Measurements from ENCODE around the gene PDYN.

The PDYN gene

DNA sequence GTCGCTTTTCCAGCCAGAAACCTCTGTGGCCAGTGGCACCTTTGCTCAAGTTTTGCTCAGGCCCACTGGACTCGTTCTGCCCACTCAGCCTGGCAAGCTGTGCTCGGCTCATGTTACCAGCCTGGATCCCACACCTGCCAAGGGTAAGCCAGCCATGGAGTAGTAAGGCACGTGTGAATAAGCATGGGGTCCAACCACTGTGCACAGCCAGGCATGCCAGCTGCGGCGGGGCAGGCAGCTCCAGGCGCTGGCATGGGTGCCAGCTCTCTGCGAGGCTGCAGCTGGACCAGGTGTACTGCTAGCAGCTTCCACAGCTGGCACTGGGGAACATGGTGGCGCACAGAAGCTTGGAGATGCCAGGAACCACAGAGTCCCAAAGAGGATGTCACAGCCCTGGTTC lies 32.1 kb upstream of the PDYN start:
- DNase-seq (ENCODE audit: low spot score), result no peak
- Histone ChIP-seq H3K4me3 (no peak overlapping the region), H3K27ac (no peak overlapping the region)
- TF ChIP-seq, protein P1, sequence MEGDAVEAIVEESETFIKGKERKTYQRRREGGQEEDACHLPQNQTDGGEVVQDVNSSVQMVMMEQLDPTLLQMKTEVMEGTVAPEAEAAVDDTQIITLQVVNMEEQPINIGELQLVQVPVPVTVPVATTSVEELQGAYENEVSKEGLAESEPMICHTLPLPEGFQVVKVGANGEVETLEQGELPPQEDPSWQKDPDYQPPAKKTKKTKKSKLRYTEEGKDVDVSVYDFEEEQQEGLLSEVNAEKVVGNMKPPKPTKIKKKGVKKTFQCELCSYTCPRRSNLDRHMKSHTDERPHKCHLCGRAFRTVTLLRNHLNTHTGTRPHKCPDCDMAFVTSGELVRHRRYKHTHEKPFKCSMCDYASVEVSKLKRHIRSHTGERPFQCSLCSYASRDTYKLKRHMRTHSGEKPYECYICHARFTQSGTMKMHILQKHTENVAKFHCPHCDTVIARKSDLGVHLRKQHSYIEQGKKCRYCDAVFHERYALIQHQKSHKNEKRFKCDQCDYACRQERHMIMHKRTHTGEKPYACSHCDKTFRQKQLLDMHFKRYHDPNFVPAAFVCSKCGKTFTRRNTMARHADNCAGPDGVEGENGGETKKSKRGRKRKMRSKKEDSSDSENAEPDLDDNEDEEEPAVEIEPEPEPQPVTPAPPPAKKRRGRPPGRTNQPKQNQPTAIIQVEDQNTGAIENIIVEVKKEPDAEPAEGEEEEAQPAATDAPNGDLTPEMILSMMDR (IDR thresholded peaks at IDR 0.05), result no peak

DNA sequence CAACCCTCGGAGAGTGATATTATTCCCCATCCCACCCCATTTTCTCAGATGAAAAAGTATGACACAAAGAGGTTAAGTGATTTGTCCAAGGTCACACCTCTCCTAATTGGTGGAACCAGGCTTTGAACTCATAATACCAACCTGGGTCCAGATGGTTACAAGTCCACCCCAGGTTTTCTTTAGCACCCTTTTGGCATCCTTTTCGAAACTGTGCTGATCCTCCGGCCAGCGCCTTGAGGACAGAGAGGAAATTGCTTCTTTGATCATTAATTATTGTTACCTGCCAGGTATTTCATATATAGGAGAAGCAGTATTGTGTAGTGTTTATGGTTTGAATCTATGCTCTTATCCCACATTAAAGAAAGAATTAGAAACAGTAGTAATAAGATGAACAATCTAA lies 29.3 kb upstream of the PDYN start:
- H3K27ac ChIP-seq, result no peak overlapping the region
- TF ChIP-seq, protein P1 (IDR thresholded peaks at IDR 0.05), result no peak
- DNase-seq (ENCODE audit: low spot score), result no peak
- no peak overlapping the region for H3K4me3 ChIP-seq

DNA sequence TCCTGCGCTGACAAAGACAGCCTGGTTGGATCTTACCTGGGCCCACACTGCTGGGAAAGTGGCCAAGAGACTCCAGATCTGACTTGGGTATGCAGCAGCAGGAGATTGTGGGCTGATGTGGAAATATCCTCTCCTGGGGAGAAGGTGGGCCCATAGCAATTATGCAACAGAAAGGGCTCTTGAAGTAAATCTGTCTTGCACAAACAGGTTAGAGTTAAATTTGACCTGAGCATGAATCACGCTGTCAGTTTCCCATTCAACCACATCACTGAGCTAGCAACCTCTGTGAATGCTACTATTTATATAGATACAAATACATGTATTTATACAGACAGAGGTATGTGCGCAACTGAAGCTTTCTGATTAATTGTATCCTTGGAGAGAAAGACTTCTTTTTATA lies 28.3 kb upstream of the PDYN start:
- TF ChIP-seq, protein P1 (IDR thresholded peaks at IDR 0.05), result no peak
- DNase-seq (ENCODE audit: low spot score), result no peak
- Histone ChIP-seq H3K4me3 (no peak overlapping the region), H3K27ac (no peak overlapping the region)

DNA sequence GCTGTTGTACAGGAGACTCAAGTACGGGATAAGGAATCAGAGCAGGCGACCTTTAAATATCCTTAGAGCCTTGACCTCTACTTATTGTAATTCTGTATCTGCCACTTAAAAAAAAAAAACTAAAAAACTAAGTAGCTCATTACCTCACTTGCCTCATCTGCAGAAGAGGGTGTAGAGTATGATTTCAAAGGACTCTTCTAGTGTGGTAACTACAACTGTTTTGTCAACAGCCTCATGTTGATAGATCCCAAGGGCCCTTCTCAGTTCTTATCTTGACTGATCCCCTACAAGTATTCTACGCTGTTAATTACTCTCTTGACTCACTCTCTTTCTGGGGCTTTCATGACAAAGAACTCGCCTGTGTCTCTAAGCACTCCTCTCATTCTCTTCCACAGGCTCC lies 16.7 kb upstream of the PDYN start:
- TF ChIP-seq, protein P1 (IDR thresholded peaks at IDR 0.05), result no peak
- no peak overlapping the region for H3K4me3 ChIP-seq
- no peak for DNase-seq (ENCODE audit: low spot score)
- H3K27ac ChIP-seq, result no peak overlapping the region

DNA sequence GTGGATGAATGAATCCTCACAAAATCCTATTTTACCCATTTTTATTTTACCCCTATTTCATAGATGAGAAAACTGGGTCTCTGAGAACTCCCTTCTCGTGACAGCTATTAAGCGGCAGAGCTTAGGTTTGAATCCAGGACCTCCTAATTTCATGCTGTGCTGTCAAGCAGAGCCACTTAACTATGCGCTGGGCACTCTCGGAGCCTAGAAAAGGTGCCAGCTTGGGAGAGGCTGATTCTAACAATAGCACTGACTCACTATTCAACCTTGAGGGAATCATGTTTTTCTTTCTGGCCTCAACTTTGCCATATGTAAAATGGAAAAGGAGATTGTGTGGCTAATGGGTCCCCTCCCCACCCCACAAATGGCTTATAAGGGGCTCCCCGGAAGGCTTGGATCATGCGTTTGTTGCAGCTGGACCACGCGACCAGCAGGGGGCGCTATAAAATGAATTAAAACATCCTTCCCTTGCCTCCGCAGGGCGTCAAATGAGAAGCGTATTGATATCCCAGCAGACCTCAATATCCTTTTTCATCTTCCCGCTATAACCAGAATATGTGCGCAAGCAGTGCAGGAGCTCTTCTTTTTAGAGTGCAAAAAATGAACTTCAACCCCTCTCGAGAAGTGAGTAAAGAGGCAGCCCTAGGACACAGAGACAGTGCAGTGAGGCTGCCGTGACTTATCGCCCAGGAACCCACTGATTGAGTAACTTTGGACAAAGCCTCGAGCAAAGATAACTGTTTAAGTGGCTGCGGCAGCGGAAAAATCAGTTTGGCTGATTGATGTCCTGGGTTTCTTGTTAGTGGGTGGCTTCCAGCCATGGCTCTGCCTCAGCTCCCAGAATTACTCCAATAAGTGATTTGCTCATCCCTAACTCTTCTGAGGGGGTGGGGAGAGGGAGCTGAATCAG lies 12.8 kb upstream of the PDYN start:
- H3K27ac ChIP-seq, result no peak overlapping the region
- no peak overlapping the region for H3K4me3 ChIP-seq
- TF ChIP-seq, protein P1 (IDR thresholded peaks at IDR 0.05), result no peak
- DNase-seq (ENCODE audit: low spot score), result peak; percentile 26

DNA sequence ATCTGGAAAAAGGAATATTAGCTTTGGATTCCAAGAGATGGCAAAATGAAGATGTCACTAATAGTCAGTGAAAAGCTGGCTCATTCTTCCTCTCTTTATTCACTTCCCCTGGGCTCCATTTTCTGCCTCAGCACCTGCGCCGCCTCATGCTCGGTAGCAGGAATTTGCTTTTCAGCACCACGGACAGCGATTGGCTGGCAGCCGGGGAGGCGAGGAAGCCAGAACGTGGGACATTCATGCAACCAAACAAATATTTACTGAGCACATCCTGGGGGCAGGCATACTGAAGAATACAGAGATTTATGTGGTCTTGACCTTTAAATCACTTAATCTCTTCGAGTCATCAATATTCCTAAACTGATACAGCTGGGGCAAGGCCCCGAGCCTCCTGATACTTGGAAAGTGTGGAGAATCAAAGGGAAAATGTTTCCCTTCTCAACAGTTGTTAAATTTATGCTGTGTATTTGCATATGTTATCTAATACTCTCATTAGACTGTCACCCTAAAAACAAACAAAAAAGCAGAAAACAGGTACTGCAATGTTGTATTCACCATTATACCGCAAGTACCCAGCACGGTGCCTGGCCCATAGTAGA lies 12.1 kb upstream of the PDYN start:
- TF ChIP-seq, protein P1 (IDR thresholded peaks at IDR 0.05), result no peak
- DNase-seq (ENCODE audit: low spot score), result peak; percentile 31
- Histone ChIP-seq H3K27ac (no peak overlapping the region), H3K4me3 (no peak overlapping the region)

DNA sequence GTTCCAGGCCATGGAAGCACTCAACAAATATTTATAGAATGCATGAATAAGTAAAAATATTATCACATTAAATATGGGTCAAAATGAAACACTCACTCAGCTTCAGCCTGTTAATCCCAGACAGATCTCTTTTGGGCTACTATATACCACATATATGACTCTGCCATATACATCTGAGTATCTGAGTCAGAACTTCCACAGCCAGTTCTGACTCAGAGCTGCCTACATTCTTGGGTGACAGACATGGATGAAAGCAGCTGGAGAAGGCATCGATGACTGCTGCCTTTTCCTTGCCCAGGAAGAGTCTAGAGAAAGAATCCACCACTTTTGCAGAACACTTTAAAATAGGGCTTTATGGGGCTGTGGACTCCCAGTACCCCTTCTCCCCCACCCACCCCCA lies 11.5 kb upstream of the PDYN start:
- Histone ChIP-seq H3K4me3 (no peak overlapping the region), H3K27ac (no peak overlapping the region)
- TF ChIP-seq, protein P1 (IDR thresholded peaks at IDR 0.05), result no peak
- peak; percentile 17 for DNase-seq (ENCODE audit: low spot score)

Data from coronary artery (tissue), 2 donors.